ENCODE results near the gene UFSP2.

- TF ChIP-seq CEBPB (IDR thresholded peaks at IDR 0.05; ENCODE audit: low read depth, low read length): no peak
- TF ChIP-seq CTCF (conservative IDR thresholded peaks at IDR 0.05; ENCODE audit: low read depth, low read length): no peak
- TF ChIP-seq POLR2A (IDR thresholded peaks at IDR 0.05; ENCODE audit: low read depth, low read length): no peak; the same call in 1 of the 2 replicates
- no peak for TF ChIP-seq NFE2L2 (IDR thresholded peaks at IDR 0.05; ENCODE audit: low read depth, low read length)
- TF ChIP-seq BHLHE40 (IDR thresholded peaks at IDR 0.05; ENCODE audit: low read depth, low read length): no peak; the same call in 1 of the 2 replicates
- no peak for TF ChIP-seq RCOR1 (IDR thresholded peaks at IDR 0.05; ENCODE audit: insufficient replicate concordance, low read length)
- no peak for TF ChIP-seq RFX5 (IDR thresholded peaks at IDR 0.05; ENCODE audit: low read depth, low read length)
- TF ChIP-seq SMC3 (IDR thresholded peaks at IDR 0.05; ENCODE audit: low read depth, low read length): no peak
- TF ChIP-seq MAFK (IDR thresholded peaks at IDR 0.05; ENCODE audit: low read depth, low read length): no peak
- TF ChIP-seq MAZ (IDR thresholded peaks at IDR 0.05; ENCODE audit: borderline replicate concordance, low read depth, low read length): no peak
- no peak for TF ChIP-seq RAD21 (IDR thresholded peaks at IDR 0.05; ENCODE audit: low read length)
- TF ChIP-seq USF2 (IDR thresholded peaks at IDR 0.05; ENCODE audit: low read depth, low read length): no peak
- TF ChIP-seq MXI1 (IDR thresholded peaks at IDR 0.05; ENCODE audit: borderline replicate concordance, low read depth, low read length): no peak
These were observed 30.4 kb downstream of the UFSP2 start, which contains the start of gene LRP2BP for GRCh38 chr4:185395238-185395955.

All from IMR-90 (cell line).